BE2C (cell line): ENCODE data around the gene SERINC3.

Experiments used
- DNase-seq: peaks from one replicate; pipeline ENCODE4 v3.0.0-alpha.2; 2020
- H3K27me3 ChIP-seq: fragments of 250-450 bp; sonication (Bioruptor Pico); 2 replicates; pipeline ENCODE4 v1.5.1; 2020; ENCODE audit warnings: mild to moderate bottlenecking
- H3K36me3 ChIP-seq: fragments of 250-450 bp; sonication (Bioruptor Pico); 2 replicates; pipeline ENCODE4 v1.5.1; 2020; ENCODE audit warnings: mild to moderate bottlenecking
- H3K4me1 ChIP-seq: fragments of 250-450 bp; sonication (Bioruptor Pico); 2 replicates; pipeline ENCODE4 v1.5.1; 2020
- H3K4me3 ChIP-seq: 2 replicates; pipeline ENCODE4 v1.5.1; 2011; ENCODE audit warnings: low read depth, low read length
- H3K9me3 ChIP-seq: fragments of 250-450 bp; sonication (Bioruptor Pico); 2 replicates; pipeline ENCODE4 v1.5.1; 2020
- CTCF ChIP-seq: IDR thresholded peaks from 2 replicates; pipeline ENCODE4 v1.5.1; 2012; ENCODE audit warnings: mild to moderate bottlenecking, low read depth, low read length

The SERINC3 gene

GRCh38 chr20:44471481-44471882, 50.4 kb downstream of the SERINC3 start:
- DNase-seq = no peak
- peak; percentile 65 for TF ChIP-seq CTCF
- Histone ChIP-seq H3K36me3 (no peaks in the 10 kb centered on the region), H3K27me3 (no peaks in the 10 kb centered on the region), H3K9me3 (no peaks in the 10 kb centered on the region), H3K4me3 (no peak overlapping the region), H3K4me1 (no peaks in the 10 kb centered on the region)

- no peaks in the 10 kb centered on the region for H3K27me3 ChIP-seq
- H3K36me3 ChIP-seq = no peaks in the 10 kb centered on the region
- no peak overlapping the region for H3K4me3 ChIP-seq
- DNase-seq = no peak
- H3K4me1 ChIP-seq = no peaks in the 10 kb centered on the region
- no peak for TF ChIP-seq CTCF
- no peaks in the 10 kb centered on the region for H3K9me3 ChIP-seq
Observed at GRCh38 chr20:44470327-44470726, 51.5 kb downstream of the SERINC3 start.

GRCh38 chr20:44468044-44468782, 53.7 kb downstream of the SERINC3 start:
- Histone ChIP-seq H3K4me1 (no peaks in the 10 kb centered on the region), H3K27me3 (no peaks in the 10 kb centered on the region), H3K36me3 (no peaks in the 10 kb centered on the region), H3K4me3 (no peak overlapping the region), H3K9me3 (no peaks in the 10 kb centered on the region)
- DNase-seq = no peak
- no peak for TF ChIP-seq CTCF

- DNase-seq = no peak
- Histone ChIP-seq H3K4me1 (no peaks in the 10 kb centered on the region), H3K9me3 (no peaks in the 10 kb centered on the region), H3K27me3 (no peaks in the 10 kb centered on the region), H3K36me3 (no peaks in the 10 kb centered on the region), H3K4me3 (no peak overlapping the region)
- TF ChIP-seq CTCF = no peak
Observed at GRCh38 chr20:44467289-44467883, 54.5 kb downstream of the SERINC3 start.

- H3K4me1 ChIP-seq = no peaks in the 10 kb centered on the region
- H3K9me3 ChIP-seq = no peaks in the 10 kb centered on the region
- no peaks in the 10 kb centered on the region for H3K27me3 ChIP-seq
- H3K36me3 ChIP-seq = no peaks in the 10 kb centered on the region
- H3K4me3 ChIP-seq = no peak overlapping the region
- DNase-seq = no peak
- no peak for TF ChIP-seq CTCF
Observed at GRCh38 chr20:44465001-44465560, 56.8 kb downstream of the SERINC3 start.

GRCh38 chr20:44464514-44464913, 57.4 kb downstream of the SERINC3 start:
- Histone ChIP-seq H3K36me3 (no peaks in the 10 kb centered on the region), H3K9me3 (no peaks in the 10 kb centered on the region), H3K27me3 (no peaks in the 10 kb centered on the region), H3K4me1 (no peaks in the 10 kb centered on the region), H3K4me3 (no peak overlapping the region)
- TF ChIP-seq CTCF = no peak
- no peak for DNase-seq
